ENCODE data around the gene DCAF12L1.

The DCAF12L1 gene

GRCh38 chrX:126552313-126553022 lies at the start of gene DCAF12L1:
DCAF12L1 (minus strand) TSS chrX:126552814; CDS start chrX:126552608, 206 bp downstream.
- Mint-ChIP-seq H3K9me3 (no peaks in the 10 kb centered on the region), H3K27me3 (no peaks in the 10 kb centered on the region), H3K27ac (no peak within 1 kb of the TSS), H3K4me3 (no peak within 1 kb of the TSS), H3K4me1 (no peaks in the 10 kb centered on the region)
- DNase-seq = no peak
- no peak for ATAC-seq

GRCh38 chrX:126580877-126581276 lies 28.3 kb upstream of the DCAF12L1 start:
- no peaks in the 10 kb centered on the region for H3K27me3 Mint-ChIP-seq
- H3K9me3 Mint-ChIP-seq = no peaks in the 10 kb centered on the region
- ATAC-seq = no peak
- H3K4me3 Mint-ChIP-seq = no peak overlapping the region
- no peak for DNase-seq
- no peak overlapping the region for H3K27ac Mint-ChIP-seq
- no peaks in the 10 kb centered on the region for H3K4me1 Mint-ChIP-seq

- ATAC-seq = no peak
Observed at GRCh38 chrX:126575911-126576310, 23.3 kb upstream of the DCAF12L1 start.

DNA sequence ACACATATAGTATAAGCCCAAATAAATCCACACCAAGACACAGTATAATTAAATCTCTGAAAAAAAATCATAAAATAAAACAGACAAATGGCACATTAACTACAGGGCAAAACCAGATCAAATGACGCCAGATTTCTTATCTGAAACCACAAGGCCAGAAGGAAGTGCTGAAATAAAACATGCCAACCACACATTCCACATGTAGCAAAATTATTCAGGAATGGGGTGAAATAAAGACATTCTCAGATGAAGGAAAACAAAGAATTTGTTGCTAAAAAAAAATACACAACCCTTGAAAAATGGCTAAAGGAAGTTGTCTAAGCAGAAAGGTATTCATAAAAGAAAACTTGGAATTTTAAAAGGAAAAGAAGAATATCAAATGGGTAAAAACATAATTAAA lies 4.5 kb upstream of the DCAF12L1 start:
- DNase-seq (no peak), ATAC-seq (no peak)
- no peak overlapping the region for H3K27ac Mint-ChIP-seq
- H3K4me1 Mint-ChIP-seq = no peaks in the 10 kb centered on the region
- no peaks in the 10 kb centered on the region for H3K9me3 Mint-ChIP-seq
- no peak overlapping the region for H3K4me3 Mint-ChIP-seq
- no peaks in the 10 kb centered on the region for H3K27me3 Mint-ChIP-seq

More at GRCh38 chrX:126575911-126576310, 23.3 kb upstream of the DCAF12L1 start:
- DNase-seq = no peak
- no peaks in the 10 kb centered on the region for H3K27me3 Mint-ChIP-seq
- no peaks in the 10 kb centered on the region for H3K4me1 Mint-ChIP-seq
- H3K4me3 Mint-ChIP-seq = no peak overlapping the region
- no peaks in the 10 kb centered on the region for H3K9me3 Mint-ChIP-seq
- no peak overlapping the region for H3K27ac Mint-ChIP-seq

DNA sequence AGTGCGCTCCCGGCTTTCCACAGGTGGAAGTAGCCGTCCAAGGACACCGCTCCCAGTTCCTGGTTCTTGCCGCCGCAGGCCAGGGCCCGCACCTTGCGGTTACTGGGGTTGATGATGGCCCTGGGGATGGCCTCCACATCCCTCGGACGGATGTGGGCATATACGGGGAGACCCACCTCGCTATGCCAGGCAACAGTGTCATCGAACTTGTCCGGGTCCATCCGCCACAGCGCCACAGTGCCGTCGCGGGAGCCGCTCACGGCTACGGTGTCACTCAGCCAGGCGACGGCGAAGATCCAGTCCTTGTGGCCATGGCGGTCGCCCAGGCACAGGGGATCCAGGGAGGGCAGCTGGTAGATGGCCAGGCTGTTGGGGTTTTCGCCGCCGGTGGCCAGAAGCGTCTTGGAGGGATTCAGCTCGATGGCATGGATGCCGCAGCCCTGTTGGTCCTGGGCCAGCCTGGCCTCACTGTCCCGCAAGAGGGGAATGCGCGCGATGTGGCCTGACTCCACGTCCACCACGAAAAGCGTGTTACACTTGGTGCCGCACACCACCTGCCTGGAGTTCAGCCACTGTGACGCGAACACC lies 795 bp downstream of the DCAF12L1 start:
- Mint-ChIP-seq H3K27ac (no peak overlapping the region), H3K4me1 (no peaks in the 10 kb centered on the region), H3K4me3 (no peak overlapping the region), H3K27me3 (no peaks in the 10 kb centered on the region), H3K9me3 (no peaks in the 10 kb centered on the region)
- no peak for DNase-seq
- ATAC-seq = no peak

DNA sequence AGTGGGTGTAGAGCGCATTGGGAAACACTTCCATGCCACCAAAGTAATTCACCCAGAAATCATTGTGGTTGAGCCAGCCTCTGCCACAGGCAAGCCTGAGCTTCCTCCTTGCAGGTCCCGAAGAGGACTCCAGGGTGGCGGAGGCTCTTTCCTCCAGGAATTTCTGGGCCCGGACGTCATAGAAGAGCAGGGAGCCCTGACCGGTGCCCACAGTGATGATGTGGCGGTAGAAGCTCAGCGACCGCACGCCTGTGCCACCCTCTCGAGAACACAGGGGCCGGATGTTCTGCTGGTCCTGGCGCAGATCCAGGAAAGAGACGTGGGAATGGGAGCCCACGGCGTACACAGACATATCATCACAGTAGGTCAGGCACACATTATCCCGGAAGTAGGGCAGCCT lies 1.3 kb downstream of the DCAF12L1 start:
- Mint-ChIP-seq H3K27me3 (no peaks in the 10 kb centered on the region), H3K27ac (no peak overlapping the region), H3K9me3 (no peaks in the 10 kb centered on the region), H3K4me3 (no peak overlapping the region), H3K4me1 (no peaks in the 10 kb centered on the region)
- ATAC-seq (no peak), DNase-seq (no peak)

DNA sequence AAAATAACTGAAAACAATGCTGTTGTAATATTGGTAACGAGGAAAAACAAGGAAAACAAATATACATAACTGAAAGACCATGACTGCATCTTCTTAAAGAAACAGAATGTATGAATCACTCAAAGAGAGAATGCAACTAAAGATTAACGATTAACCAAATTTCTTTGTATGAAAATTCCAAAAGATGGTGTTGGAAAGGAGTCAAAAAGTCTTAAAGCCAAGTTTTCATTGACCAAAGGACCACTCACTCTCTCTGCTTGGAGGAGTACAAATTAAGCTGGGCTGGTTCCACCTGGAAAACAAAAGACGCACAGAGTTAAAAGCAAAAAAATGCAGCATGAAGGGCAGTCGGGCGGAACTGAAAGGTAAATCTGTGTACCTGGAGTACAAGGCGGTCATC lies 1.8 kb downstream of the DCAF12L1 start:
- ATAC-seq = no peak

DNA sequence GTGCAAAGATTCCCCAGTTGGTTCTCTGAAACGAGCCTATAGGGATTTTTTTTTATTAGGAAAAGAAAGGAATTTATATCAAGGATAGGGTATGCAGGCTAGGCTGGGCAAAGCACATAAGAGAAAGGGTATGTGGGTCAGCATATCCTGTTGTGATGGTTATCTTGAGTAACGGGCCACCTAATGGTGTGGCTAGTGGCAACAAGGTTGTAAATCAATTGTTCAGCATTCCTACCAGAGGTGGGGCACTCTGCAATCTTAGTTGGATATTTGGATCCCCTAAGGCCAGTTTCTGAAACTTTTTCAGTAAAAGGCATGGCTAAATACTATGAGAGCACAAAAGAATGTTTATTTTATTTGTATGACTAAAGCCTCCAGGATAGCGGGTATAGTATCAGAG lies 42.7 kb downstream of the DCAF12L1 start:
- H3K9me3 Mint-ChIP-seq = no peaks in the 10 kb centered on the region
- no peaks in the 10 kb centered on the region for H3K27me3 Mint-ChIP-seq
- DNase-seq (no peak), ATAC-seq (no peak)
- no peak overlapping the region for H3K27ac Mint-ChIP-seq
- no peaks in the 10 kb centered on the region for H3K4me1 Mint-ChIP-seq
- no peak overlapping the region for H3K4me3 Mint-ChIP-seq

More for the DNA sequence above, 1.8 kb downstream of the DCAF12L1 start:
- no peaks in the 10 kb centered on the region for H3K4me1 Mint-ChIP-seq
- H3K4me3 Mint-ChIP-seq = no peak overlapping the region
- no peaks in the 10 kb centered on the region for H3K9me3 Mint-ChIP-seq
- no peak overlapping the region for H3K27ac Mint-ChIP-seq
- no peaks in the 10 kb centered on the region for H3K27me3 Mint-ChIP-seq
- DNase-seq = no peak

Measured in stimulated activated naive CD8-positive, alpha-beta T cell treated with anti-CD3 and anti-CD28 coated beads, Interleukin-15, amount 100 ng/mL, for 72 hours (primary cell).